CD4-positive, alpha-beta T cell treated with Interleukin-4 for 4 hours (primary cell): ENCODE data around the gene PMVK.

ENCODE experiments used
- DNase-seq: peaks from one replicate; pipeline ENCODE4 v3.0.0-alpha.2; 2020

The PMVK gene

DNA sequence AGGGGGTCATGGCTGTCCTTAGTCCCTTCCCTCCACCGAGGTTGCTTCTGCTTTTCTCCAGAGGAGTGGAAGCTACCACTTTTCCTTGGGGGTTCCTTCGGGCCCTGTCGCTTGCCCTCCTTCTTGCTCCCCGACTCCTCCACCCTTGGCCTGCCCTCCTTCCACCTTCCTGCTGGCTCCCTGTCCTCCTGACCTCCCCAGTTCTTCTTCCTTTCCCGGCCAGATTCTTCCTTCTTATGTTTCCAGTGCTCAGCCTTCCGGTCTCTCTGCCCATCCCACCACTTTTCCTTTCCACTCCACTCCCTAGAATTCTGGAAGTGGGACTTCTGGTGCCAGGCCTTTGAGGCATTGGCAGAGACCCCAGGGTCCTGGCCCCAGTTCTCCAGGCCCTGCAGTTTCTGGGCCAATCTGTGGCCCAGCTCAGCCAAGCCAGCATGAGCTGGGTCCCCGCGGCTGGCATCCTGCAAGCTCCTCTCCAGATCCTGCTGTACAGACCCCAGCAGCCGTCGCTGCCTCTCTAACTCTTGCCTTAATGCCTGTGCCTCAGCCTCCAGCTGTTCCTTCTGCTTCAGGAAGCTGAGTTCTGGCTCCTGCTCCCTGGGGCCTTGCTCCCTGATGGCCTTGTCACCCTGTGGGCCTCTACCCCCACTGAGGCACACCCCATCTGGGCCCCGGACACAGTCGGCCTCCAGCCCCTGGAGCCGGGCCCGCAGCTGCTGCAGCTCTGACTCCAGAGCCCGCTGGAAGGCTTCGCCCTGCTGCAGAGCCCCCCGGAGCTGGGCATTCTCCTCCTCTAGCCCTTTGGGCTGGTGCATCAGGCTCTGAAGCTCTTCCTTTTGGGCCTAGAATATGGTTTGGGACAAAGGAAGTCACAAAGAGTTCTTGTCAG, 9.7 kb upstream of the PMVK start:
- DNase-seq: no peak

DNA sequence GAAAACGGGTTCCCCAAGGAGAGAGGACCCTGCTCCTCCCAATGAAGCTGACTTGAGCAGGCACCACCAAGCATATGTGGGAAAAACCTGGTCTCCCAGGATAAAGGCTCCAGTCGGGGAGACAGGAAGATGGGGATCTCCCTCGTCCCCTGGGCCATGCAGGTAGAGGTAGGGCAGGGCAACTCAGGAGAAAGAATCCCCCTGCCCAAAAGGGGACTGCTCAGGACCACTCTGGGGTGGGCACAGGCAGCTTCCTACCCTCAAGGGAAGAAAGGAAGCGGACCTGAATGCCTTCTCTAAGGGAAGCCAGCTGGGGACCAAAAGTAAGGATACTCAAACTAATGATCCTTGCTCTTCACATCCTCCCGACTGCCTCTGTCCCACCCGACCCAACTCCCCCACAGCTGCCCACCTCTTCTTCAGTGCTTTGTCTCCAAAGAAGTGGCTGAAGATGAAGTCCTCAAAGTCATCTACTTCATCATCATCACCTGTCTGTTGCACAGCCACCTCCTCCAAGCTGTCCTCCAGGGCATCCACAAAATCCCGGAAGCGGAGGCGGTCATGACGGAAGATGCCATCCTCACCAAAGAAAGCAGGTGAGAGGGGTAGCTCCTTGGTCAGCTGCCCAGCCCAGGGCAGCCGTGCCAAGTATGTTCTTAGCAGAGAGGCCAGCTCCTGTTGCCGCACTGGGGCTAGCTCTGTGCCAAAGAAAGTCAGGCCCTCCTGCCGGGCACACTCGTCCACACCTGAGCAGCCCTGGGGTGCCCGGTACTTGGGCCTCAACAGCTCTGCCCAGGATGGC, 8.8 kb upstream of the PMVK start:
- no peak for DNase-seq

DNA sequence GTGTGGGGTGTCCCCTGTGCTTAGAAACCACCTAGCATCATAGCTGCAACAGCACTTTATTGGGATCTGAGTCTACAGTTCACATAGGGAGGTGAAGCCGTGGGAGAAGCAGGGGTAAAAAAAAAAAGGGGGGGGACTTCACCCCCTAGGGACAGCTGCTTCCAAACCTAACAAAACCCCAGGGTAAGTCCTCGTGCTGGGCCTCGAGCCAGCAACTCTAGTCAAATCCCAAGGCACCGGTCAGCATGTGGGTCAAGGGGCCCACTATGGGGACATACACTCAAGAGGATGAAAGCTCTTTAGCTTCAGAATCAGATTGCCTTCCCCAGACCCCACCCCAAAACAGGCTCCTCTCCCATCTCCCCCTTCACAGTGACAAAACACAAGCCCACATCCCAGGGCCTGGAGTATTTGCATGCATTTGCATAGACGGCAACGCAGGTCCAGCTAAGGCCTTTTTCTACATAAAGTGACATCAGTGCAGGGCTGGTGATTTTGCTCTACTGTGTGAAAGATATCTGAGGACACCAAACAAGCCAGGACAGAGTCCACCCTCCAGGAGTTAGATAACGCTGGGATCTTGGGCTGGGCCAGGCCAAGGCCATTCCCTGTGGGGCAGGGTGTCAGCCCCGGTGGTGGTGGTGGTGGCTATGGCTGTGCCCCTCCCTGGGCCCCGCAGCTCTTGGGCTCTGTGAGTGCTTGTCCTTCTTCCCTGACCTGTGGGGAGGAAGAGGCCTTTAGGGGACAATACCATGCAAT, 8.1 kb upstream of the PMVK start:
- DNase-seq: no peak

DNA sequence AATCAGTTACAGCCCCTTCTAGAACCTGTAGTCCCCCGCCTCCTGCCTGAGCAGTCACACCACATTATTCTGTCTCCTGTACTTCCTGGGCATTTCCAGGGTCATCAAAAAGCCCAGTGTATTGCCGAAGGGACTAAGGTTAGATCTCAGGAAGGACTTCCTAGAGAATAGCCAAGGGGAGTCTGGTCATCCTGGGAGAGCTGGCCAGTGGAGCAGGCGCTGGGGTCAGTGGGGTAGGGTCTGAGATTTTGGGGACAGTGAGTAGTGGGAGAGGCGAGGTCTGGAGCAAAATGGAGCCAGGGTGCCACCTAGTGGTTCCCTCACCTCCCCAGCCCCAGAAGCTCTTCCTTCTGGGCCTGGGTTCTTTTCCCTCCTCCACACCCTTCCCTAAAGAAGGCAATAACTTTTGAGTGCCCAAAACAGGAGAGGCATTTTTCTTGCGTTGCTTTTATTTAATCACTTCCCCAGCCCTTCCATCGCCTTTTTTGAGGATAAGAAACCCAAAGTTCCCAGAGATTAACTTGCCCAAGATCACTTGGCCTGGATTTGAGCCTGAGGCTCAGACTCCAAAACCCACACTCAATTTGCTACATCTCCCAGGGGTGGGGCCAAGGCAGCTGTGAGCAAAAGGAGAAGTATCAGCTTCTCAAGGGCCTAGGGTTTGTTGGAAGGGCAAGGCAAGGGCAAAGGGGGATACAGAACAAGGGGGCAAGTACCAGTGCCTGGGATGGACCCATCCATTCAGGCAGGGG, 7.3 kb upstream of the PMVK start:
- DNase-seq: no peak

DNA sequence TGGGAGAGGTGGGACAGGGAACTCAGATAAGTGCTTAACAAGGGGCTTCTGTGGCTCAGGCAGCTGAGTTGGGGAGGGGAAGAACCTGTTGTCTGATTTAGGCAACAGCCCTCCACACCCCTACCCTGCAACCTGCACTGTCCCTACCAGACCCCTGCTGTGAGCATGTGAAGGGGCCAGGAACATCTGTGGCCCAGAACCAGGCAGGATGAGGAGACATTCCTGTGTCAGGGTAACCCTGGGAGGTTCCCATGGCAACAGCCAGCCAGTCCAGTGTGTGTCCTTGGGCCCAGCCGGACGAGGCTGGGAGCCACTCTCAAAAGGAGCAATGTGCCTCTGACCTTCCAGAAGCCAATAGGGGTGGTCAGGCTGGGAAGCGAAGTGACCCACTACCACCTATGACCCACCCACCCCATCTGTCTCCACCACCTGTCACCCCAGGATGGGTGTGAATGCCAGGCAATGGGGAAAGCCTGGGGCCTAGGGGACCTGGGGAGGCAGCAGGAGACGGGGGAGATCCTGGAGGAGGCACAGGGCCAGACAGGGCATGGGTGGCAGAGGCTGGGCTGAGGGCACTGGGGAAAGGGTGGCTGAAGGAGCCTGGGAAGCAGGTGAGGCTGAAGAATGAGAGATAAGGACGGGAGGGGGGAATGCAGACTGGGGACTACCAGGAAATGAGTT, 5.0 kb upstream of the PMVK start:
- no peak for DNase-seq

DNA sequence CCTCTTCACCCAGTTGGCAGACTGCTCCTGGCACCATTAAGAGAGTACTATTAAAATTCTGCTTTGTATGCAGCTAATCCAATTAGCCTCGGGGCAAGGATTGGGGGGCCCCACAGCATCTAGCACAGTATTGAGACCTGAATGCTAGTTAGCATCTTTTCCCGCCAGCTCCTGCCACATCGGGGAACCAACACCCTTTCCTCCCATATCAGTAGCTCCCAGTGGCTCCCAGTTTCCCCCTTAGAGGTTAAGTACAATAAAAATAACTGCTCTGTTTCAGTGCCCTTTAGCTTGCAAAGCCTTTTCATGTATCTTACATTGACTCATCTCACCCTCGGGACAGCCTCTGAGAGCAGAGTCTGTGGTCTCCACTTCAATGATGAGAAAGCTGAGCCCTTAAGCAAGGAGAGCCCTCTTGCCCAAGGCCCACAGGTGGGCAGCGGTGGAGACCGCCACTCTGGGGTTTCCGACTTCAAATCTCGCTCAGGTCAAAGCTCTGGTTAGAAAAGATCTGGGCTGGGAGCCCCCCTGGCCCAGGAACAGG, 4.2 kb upstream of the PMVK start:
- no peak for DNase-seq

DNA sequence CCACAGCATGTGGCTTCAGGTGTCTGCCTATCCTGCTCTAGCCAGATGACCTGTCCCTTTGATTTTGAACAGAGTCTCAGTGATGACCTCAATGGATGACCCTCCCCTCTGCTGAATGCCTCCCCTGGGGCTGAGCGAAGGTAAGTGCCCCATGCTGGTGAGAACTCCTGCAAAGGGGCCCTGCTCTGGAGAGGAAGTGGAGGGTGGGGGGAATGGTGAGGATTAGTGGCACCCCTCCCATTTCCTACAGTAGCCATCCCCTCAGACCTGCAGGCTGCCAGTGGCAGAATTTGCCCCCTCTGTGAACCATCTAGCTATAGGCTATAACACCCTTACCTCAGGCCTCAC, 3.7 kb upstream of the PMVK start:
- DNase-seq: no peak

DNA sequence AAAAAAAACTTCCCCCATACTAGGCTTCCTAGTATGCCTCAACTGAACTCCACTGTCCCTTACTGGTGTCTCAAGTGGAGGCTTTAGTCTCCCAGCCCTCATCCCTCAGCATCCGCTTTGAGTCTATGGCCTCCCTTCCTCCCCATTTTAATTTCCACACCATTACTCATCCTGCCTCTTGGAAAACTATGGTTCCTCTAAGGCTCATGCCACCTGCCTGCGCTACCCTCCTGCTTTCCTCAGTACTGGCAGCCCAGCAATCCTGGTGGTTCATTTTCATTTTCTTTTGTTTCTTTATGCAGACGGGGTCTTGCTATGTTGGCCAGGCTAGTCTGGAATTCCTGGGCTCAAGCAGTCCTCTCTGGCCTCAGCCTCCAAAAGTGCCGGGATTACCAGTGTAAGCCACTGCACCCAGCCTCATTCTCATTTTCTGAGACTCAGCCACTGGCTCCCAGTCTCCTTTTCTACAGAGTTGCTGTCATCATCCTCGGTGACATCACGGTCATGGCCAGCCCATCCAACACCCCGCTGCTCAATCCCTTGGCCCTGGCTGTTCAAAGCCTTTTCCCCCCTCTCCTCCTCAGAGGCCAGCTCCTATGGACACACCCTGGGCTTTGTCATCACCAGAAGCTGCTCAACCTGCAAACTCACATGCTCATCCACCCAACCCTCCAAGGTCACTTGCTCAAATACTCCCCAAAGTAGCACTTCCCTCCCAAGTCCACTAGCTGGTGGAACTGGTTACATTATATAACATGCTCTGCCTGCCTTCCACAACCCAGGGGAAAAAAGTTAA, 2.3 kb upstream of the PMVK start:
- DNase-seq: no peak

DNA sequence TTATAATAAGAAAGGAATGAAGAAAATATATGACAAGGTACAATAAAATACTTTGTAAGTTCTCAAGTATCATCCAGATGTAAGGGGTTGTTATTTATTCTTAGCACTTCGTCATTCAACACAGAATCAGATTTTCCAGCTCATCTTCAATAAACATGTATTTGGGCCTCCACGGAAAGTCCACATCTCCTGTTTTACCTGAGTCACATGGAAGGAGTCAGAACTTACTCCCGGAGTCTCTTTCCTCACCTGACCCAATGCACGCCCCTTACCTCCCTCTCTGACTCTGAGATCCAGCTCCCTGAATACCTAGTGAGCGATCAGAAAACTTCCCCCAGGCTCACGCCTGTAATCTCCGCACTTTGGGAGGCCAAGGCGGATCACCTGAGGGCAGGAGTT, 1.5 kb upstream of the PMVK start:
- DNase-seq: no peak

DNA sequence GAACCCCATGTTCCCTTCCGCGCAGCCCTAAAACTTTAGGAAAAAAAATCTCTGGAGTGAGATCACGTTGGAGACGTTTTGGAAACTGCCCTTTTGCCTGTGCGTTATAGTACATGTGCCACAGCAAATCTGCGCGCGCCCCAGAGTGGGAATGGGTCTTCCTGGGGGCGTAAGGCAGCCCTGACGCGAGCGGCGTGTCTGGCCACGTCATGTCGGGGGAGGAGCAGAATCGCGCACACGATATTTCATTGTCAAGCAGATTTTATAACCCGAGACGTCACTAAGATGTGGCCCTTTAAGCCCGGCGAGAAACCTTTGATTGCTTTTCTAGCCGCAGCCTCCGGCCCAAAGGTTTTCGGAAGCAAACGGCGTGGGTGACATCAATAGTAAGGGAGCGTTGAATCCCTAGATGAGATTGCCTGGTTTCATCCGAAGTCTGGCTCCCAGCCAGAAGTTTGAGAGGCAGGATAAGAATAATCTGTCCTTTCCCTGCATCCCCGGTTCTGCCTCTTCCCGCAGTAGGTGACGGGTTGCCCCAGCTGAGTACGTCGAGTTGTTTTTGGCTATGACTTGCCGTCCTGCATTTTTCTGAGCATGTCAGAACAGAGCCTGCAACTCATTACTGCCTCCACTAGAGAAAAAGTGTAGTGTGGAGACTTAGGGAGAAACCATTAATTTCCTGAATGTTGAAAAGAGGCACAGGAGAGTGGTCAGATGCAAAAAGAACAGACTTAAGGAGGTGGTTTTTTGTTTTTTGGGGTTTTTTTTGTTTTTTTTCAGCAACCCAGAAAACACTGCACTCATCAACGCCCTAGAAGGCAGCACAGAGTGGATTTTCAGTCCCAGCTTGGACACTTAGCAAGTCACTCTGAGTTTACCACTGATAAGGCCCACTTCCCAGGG, 817 bp upstream of the PMVK start:
- DNase-seq: peak; percentile 86

DNA sequence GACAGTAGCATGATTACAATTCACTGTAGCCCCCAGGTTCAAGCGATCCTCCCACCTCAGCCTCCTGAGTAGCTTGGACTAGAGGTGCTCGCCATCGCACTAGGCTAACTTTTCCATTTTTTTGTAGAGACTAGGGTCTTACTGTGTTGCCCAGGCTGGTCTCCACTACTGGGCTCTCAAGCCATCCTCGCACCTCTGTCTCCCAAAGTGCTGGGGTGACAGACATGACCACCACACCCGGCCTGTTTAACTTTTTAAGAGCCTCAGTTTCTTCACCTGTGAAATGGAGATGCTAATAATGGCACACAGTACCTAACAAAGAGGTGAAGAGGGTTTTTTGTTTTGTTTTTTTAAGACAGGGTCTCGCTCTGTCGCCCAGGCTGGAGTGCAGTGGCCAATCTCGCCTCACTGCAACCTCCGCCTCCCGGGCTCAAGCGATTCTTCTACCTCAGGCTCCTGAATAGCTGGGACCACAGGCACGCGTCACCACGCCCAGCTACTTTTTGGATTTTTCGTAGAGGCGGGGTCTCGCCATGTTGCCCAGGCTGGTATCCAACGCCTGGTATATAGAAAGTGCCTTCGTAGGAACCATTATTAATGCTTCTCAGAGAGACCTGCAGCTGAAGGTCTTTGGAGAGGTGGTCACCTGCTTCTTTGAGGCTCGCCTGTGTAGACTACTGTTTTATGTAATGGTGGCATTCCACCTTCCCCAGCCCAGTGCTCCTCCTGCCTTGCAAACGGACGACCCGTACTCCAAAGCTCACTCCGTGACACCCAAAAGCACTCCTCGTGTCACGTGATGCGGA, 567 bp downstream of the PMVK start:
- DNase-seq: no peak

DNA sequence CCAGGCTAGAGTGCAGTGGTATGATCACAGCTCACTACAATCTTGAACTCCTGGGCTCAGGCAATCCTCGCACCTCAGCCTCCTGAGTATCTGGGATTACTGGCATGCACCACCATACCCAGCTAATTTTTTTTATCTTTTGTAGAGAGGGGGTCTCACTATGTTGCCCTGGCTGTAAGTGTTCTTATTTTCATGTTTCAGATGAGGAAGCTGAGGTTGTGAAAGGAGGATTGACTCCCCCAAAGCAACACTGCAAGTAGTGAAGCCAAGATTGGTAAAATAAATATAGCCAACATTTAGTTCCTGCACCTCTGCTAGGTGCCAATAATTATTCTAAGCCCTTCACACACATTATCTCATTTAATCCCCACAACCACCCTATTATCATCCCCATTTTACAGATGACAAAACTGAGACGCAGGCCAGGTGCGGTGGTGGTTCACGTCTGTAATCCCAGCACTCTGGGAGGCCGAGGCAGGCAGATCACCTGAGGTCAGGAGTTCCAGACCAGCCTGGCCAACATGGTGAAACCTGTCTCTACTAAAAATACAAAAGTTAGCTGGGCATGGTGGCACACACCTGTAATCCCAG, 2.1 kb downstream of the PMVK start:
- DNase-seq: no peak

DNA sequence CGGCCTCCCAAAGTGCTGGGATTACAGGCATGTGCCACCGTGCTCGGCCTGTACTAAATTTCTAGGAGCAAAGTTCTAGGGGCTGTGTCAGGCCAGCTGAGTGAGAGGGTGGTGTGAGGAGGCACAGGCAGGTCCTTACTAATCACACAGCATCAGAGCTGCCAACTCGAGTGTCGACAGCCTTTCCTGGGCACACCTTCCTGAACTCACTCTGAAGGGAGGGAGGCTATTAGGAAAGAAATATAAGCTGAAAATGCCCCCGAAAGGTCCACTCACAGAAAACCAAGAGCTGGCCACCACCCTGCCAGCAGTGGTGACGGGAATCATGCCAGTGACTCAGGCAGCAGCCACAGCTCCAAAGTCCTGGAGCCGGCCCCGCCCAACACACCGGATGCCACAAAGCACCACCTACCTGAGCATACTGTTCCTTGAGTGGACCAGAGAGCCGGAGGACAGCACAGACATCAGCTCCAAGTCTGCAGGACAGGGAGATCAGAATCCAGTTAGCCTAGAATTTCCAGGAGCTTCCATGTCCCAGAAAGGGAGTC, 4.5 kb downstream of the PMVK start:
- no peak for DNase-seq

DNA sequence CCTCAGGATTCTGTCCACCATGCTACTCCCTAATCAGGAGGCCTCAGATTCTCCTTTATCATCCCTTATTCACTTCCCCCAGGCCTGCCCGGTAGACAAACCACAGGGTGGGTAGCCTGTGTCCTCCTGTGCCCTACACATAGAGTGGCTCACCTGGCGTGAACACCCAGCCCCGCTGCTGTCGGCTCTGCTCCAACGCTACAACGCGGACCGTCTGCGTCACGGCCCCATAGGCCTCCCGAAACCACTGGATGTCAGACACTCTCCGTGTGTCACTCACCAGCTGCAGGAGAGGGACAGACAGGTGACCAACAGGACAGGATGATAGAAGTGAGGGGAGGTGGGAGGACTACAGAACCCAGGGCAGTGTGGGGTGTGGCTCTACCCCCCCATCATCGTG, 10.3 kb downstream of the PMVK start:
- no peak for DNase-seq

DNA sequence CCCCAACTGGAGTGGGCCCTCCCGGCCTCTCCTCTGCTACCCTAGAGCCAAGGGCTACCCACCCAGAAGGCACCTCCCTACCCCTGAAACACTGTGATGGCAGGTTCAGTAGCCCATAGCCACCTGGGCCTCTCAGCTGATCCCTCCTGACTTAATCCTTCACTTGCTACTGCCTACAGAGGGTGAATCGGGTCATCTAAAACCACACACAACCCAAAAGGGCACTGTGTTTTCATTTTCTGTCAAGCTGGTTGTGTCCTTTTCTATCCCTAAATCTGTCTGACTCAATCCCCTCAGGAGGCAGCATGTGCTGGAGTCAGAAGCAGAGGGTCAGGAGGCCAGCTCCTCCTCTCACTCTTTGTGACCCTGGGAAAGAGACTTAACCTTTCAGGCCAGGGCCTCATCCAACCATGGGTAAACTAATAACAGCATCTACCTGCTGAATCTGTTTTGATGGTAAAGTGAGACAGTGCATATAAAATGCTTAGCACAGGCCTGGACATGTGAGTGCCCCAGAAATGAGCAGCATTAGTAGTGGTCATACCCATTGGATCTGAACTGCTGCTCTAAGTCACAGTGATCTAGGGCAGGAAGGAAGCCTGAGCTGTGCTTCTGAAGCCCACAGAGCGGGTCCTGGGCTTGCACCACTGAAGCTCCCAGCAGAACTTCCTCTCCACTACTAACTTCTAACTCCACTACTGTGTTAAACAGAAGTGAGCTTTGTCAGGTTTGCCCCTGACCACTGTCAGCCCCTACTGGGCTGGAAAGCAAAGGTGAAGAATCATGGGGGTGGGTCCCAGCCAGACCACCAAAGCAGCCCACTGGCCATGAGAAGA, 11.0 kb downstream of the PMVK start:
- DNase-seq: no peak

DNA sequence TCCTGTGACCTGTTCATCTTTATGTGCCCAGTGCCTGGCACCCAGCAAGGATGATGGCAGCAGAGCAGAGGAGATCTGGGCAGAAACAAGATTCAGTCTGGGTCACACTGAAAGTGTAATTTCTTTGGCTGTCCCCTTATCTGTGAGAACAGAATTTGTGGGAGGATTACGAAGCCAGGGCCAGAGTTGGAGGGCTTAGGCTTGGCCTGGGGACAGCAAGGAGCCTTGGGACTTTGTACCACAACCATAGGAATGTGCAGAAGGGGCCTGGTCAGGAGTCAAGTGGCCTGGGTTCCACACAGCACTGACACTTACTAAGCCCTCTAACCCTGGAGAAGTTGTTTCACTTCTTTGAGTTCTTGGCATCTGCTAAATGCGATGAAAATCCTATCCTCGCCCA, 12.8 kb downstream of the PMVK start:
- DNase-seq: no peak

DNA sequence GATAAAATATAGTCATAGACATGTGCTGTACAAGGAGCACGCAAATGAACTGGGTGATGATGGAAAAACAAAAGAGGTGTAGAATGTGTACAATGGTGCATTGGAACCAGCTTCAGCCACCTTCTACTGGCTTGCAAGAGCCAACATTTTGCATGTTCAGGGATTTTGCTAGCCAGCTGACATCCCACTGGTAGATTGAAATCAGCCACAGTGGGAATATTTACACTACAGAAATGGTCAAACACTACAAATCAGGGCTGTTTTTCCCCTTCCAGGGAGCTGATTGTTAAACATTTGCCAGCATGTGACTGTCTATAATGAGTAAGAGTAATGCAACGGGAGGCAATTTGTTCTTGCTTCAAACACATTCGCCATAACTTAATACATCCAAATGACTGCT, 23.2 kb downstream of the PMVK start:
- no peak for DNase-seq
